AG04450 (cell line): ENCODE measurements around the gene CCDC12. TPM values are rescaled to one million over a fixed set of nuclear protein-coding genes. Genes with fewer than 3 reads are reported as not detected.

Source experiments
- CTCF ChIA-PET: fragments of 300-600, 350-600 bp; formaldehyde crosslinking; extraction: SDS; loops from one replicate; lab custom pipeline; 2022; ENCODE audit warnings: antibody characterized with exemption, inconsistent platforms; lab: Charles Lee
- POLR2A ChIA-PET: fragments of 350-600 bp; formaldehyde crosslinking; extraction: SDS; loops from one replicate; lab custom pipeline; 2021; ENCODE audit warnings: antibody characterized with exemption, inconsistent platforms; lab: Yijun Ruan, JAX
- DNase-seq: peaks from one replicate; pipeline ENCODE4 v3.0.0-alpha.2; 2011; ENCODE audit warnings: low read depth, low spot score
- H3K27ac ChIP-seq: one replicate; pipeline ENCODE4 v1.5.1; 2012; ENCODE audit warnings: low read depth, low read length, control low read depth
- H3K27me3 ChIP-seq: one replicate; pipeline ENCODE4 v1.6.0; 2012; ENCODE audit warnings: low read length; ENCODE audit not compliant: control insufficient read depth, insufficient read depth
- H3K4me3 ChIP-seq: 2 replicates; pipeline ENCODE4 v1.5.1; 2011; ENCODE audit warnings: mild to moderate bottlenecking, low read depth, low read length, control low read depth
- H3K9me3 ChIP-seq: 2 replicates; pipeline ENCODE4 v1.5.1; 2012; ENCODE audit warnings: low read length; ENCODE audit not compliant: control insufficient read depth, insufficient read depth
- CTCF ChIP-seq: IDR thresholded peaks from 2 replicates; pipeline ENCODE4 v1.5.1; 2011; ENCODE audit warnings: low read depth, low read length, control low read depth, inconsistent platforms
- polyA plus RNA-seq: library from polyadenylated mRNA; depleted of rRNA; stranded (reverse); fragments of >200 nt; gene quantifications from 2 replicates; pipeline ENCODE4 v1.2.3, GENCODE V29; 2011

Gene CCDC12
- polyA plus RNA-seq, 1 experiment, result 18.3 TPM

- H3K27me3 ChIP-seq, result no peaks in the 10 kb centered on the region
- POLR2A ChIA-PET, result no interaction called here
- DNase-seq, result no peak
Observed at GRCh38 chr3:46934072-46934471, 42.5 kb downstream of the CCDC12 start.

GRCh38 chr3:46933261-46933660 is 43.3 kb downstream of the CCDC12 start:
- ChIA-PET POLR2A (no interaction called here), CTCF (interaction anchor here (1.4 to 5.7 kb wide), 3 partner anchors 10 to 391 kb away, joined by 5 to 52 read pairs (median 6); no protein-coding TSS in a partner anchor)
- H3K27me3 ChIP-seq, result no peaks in the 10 kb centered on the region
- H3K27ac ChIP-seq, result no peak overlapping the region
- no peak for DNase-seq
- no peak overlapping the region for H3K4me3 ChIP-seq
- TF ChIP-seq CTCF, result no peak
- 0 out of 2 replicates have a peak, but pooled peaks cover 2% of the 10 kb centered on the region for H3K9me3 ChIP-seq

More at GRCh38 chr3:46934072-46934471, 42.5 kb downstream of the CCDC12 start:
- CTCF ChIA-PET, result interaction anchor here (0.6 to 5.7 kb wide), 4 partner anchors 11 to 413 kb away, joined by 3 to 52 read pairs (median 4); no protein-coding TSS in a partner anchor
- H3K27ac ChIP-seq, result no peak overlapping the region
- H3K4me3 ChIP-seq, result no peak overlapping the region
- no peaks in the 10 kb centered on the region for H3K9me3 ChIP-seq
- no peak for TF ChIP-seq CTCF

GRCh38 chr3:46932455-46933225 is 43.9 kb downstream of the CCDC12 start:
- POLR2A ChIA-PET, result no interaction called here

GRCh38 chr3:46931631-46932331 is 44.8 kb downstream of the CCDC12 start:
- no peaks in the 10 kb centered on the region for H3K27me3 ChIP-seq
- H3K27ac ChIP-seq, result peak overlapping the region; percentile 31
- no peak overlapping the region for H3K4me3 ChIP-seq
- TF ChIP-seq CTCF, result no peak
- ChIA-PET POLR2A (no interaction called here), CTCF (interaction anchor here (5.7 kb wide), 1 partner anchor 9 kb away, joined by 52 read pairs; no protein-coding TSS in a partner anchor)
- DNase-seq, result no peak
- H3K9me3 ChIP-seq, result 0 out of 2 replicates have a peak, but pooled peaks cover 2% of the 10 kb centered on the region

More at GRCh38 chr3:46932455-46933225, 43.9 kb downstream of the CCDC12 start:
- DNase-seq, result no peak
- H3K27ac ChIP-seq, result no peak overlapping the region
- CTCF ChIA-PET, result interaction anchor here (1.4 to 5.7 kb wide), 3 partner anchors 10 to 391 kb away, joined by 5 to 52 read pairs (median 6); no protein-coding TSS in a partner anchor
- H3K27me3 ChIP-seq, result no peaks in the 10 kb centered on the region
- no peak for TF ChIP-seq CTCF
- 0 out of 2 replicates have a peak, but pooled peaks cover 2% of the 10 kb centered on the region for H3K9me3 ChIP-seq
- H3K4me3 ChIP-seq, result no peak overlapping the region
